Measurements from ENCODE around the gene C1orf146.
"Not testable (repeated sequence)": the region's sequence is repeated elsewhere in the genome, so short reads cannot be mapped to it uniquely, and the experiment has no call there.

Gene C1orf146, protein sequence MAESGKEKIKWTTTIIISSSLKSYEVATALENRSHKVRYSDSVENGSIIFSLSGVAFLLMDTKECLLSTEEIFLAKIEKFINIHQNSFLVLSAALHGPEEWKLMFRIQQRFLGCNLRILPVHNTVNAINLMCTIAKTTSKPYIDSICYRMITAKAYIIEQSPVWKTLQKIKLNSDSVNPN

DNA sequence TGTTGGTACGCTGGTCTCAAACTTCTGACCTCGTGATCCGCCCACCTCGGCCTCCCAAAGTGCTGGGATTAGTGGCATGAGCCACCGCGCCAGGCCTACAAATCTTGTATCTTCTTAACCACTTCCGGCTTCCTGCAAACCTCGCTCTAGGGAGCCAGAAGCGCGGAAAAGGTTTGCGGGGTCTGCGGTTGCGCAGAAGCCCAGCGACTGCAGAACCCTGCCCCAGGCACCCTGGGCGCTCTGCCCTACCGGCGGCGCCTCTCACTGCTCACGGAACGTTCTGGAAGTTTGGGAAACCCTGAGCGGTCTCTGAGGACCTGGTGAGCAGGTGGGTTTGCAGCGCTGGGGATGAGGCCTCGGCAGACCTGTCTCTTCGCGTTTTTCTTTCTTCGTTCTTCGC is at the start of gene C1orf146:
C1orf146 (plus strand) TSS at position 195 of the 400 bp plus-strand sequence. CDS start 13,506 bp downstream, outside the sequence.
- DNase-seq (ENCODE audit: low read depth in 2 of 2): no peak

DNA sequence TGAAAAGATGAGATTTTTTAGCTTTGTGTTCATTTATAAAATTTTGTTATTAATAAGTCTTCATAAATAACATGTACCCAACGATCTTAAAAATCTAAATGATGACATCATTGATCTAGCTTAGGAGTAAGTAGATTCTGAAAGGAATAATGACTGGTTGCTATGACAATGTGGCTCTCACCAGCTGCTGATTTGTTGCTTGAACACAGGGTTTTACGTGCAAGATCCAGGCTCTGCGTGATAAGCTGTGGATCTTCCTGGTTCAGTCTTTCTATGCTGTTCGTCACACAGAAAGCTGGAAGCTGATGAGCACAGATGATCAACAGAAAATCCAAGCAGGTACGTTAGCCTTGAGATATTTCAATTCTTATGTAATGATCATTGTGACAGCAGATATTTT is 49.1 kb upstream of the C1orf146 start:
- DNase-seq (ENCODE audit: low read depth in 2 of 2): no peak

DNA sequence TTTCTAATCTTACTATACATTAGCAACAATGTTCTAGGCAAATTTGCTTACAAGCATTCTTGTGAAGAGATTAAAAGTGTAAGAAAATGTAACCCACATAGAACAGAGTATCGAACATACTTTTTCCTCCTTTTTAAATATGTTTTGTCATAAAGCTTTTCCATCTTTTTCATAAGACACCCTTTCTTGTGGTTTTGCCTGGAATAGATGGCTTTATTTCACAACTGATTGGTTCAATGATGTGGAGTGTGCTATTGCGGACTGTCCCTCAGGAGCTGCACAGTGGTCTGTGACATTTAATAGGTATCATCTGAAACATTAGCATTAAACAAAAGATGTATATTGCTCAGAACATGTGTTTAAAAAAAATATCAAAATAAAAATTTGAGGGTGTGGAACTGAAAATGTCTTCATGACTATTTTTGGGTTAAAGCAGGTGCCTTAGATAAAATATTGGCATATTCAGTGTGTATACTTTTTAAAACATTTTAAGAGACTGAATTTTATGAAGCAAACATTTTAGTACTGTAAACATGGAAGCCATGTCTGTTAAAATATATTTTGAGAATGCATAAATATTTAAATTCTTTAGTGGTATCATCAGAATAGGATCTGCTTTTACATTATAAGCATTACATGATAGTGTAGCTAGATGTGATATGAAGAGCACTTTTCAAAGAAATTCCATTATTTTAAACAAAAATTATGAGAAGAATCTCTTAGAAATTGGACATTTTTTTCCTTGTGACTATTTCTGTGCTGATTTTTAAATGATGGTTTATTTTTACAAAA is 48.3 kb upstream of the C1orf146 start:
- DNase-seq (ENCODE audit: low read depth in 2 of 2): no peak

DNA sequence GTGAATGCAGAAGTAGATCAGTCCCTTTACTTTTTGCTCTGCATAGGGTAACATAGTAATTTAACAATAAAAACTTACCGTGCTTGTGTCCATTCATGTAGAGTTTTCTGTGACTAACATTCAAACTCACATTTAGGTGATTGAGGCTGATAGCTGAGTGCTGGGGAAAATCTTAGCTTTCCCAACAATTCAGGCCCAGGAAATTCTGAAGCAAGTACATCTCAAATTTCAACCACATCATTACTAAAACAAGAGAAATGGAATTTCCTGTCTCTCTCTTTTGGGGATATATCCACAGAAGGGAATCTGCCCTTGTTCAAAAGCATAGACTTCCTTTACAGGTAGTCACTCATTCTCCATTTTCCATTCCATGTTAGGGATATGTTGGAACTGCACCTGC is 33.1 kb upstream of the C1orf146 start:
- DNase-seq (ENCODE audit: low read depth in 2 of 2): no peak

DNA sequence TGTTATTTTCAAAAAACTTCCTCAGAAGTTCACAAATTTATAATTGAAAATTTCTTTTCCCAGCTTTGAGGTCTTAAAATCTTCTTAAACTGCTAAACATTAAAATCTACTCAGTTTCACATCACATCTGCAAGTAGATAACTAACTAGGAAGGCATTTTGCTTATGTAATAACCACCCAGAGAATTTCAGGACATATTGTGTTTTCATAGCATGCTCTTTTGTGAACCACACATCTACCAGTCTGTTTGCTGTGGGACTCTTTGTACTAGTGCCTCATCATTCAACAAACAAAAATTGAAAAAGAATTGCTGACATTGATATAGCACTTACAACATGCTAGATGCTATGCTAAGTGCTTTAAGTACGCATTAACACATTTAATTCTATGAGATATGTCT is 31.6 kb upstream of the C1orf146 start:
- DNase-seq (ENCODE audit: low read depth in 2 of 2): no peak

DNA sequence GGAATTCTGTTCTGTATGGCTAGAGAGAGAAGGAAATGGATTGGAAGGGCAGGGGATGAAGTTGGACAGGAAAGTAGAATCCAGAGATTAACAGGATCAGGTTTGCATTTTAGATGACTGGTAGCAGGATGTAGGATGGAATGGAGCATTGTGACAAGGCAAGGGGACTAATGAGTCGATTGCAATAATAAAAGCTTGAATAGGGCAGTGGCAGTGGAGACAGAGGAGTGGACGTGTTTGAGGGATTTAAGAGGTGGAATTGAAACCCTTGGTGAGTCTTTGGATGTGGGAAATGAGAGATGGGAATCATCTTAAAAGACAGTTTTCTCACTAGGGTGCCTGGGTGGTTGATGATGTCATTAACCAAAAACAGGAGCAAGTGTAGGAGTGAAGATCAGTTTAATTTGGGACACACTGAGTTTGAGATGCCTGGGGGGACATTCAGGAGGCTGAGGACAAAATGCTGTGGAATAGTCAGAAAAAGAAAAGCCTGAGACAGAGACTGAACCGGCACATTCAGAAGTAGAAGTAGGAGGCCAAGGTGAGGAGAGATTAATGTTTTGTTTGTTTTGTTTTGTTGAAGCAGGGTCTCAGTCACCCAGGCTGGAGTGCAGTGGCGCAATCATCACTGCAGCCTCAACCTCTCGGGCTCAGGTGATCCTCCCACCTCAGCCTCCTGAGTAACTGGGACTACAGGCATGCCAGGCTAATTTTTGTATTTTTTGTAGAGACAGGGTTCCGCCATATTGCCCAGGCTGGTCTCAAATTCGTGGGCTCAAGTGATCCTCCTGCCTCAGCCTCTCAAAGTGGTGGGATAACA is 29.1 kb upstream of the C1orf146 start:
- no peak for DNase-seq (ENCODE audit: low read depth in 2 of 2)

DNA sequence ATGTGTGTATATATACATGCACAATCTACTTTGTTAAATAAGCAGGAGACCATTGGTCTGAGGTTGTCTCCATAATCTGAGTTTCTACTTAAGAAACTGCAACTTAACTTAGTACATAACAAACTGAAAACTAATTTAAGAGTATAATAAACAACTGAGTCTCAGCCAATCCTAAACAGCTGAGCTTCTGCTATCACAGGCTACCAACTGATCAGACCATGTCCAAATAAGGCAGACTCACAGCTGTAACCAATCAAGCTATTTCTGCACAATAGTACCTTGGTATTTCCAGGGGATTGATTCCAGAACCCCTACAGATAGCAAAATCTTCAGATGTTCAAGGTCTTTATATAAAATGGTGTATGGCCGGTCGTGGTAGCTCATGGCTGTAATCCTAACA is 26.0 kb upstream of the C1orf146 start:
- DNase-seq (ENCODE audit: low read depth in 2 of 2): no peak

DNA sequence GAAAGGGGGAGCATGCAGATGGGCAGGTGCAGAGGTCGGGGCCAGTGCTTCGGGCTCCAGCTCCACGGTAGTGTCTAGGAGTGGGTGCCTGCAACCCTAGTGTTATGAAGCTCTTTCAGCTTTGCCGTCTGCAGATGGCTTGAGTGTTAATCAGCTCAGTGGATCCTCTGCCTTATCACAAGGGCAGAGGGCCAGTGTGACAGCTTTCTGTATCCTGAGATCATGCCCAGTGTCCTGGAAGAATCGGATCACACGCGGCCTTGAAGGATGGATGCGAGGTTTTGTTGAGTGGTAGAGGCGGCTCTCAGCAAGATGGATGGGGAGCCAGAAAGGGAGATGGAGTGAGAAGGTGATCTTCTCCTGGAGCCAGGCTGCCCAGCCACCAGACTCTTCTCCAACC is 25.5 kb upstream of the C1orf146 start:
- no peak for DNase-seq (ENCODE audit: low read depth in 2 of 2)

DNA sequence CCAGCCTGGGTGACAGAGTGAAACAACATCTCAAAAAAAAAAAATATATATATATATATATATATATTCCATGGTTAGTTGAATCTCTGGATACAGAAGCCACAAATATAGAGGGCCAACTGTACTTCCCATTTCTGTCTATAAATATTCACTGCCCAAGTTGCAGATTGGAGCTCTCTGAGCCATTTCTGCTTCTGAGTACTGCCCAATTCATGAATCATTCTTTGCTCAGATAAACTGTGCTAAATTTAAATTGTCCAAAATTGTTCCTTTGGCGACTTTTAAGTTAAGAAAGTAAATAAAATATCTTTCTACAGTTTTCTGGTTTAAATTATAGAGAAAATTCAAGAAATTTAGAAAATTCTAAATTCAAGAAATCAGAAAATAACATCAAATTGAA is 23.2 kb upstream of the C1orf146 start:
- no peak for DNase-seq (ENCODE audit: low read depth in 2 of 2)

DNA sequence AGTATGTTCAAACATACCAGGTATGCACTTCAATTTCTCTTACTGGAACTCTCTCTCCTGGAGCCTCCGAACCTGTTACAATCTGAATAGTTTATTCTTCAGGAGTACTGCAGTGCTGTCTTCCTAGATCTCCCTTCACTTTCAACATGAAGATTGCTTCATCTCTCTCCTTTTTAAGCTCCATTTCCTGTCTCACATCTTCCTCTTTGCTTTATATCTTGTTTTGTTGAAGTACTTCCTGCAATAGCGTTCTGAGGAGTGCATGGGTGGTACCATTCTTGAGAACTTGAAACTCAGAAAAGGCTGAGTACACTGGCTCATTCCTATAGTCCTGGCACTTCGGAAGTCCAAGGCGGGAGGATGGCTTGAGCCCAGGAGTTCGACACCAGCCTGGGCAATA is 15.7 kb upstream of the C1orf146 start:
- no peak for DNase-seq (ENCODE audit: low read depth in 2 of 2)

DNA sequence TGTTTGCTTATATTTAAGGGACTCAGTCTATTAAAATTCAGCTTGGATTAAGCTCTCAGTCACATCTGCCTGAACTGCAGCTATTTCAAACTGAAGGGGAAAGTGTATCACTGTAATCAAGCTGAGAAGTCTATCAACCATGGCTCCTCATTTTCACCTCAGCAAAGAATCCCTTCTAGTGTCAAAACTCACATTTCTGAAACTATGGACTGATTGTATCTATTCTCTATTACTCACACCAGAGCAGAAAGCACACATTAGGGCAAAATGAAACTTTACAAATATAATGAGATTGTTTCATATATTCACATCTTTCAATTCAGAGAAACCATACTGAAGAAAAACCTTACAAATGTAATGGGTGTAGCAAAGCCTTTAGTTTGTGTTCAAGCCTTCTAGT is 14.6 kb upstream of the C1orf146 start:
- no peak for DNase-seq (ENCODE audit: low read depth in 2 of 2)

DNA sequence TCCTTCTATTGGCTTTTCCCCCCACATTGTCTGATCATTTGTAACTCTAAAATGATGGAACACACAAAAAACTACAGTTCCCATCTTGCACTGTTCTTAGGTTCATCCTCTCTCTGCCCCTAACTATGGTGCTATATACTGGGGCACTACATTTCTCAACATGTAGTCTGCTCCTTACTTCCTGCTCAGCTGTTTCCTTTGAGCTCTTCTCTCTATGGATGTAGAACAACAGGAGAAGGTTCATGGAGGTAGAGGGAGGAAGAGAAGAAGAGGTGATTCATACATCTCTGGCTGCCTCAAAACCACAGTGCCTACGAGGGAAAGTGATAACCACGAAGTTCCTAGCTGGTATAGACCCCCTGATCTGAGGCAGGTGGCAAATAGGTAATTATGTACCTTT is 7.0 kb upstream of the C1orf146 start:
- DNase-seq (ENCODE audit: low read depth in 2 of 2): no peak

DNA sequence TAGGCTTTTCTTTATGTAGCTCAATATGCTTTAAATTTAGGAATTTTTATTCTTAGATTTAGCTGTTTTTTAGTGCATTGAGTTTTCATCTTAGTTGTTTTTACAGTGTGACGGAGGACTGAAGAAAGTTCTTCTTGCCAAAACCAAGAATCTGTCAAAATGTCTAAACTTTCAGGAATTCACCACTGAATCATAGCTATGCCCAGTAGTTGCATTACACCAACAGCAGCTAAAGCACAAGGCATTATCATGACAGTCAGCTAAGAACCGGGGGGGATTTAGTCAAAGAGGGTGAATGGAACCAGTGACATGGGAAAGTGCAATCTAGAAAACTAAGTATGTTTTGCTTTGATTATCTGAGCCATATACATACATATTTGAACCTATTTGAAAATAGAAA is 6.5 kb upstream of the C1orf146 start:
- no peak for DNase-seq (ENCODE audit: low read depth in 2 of 2)

DNA sequence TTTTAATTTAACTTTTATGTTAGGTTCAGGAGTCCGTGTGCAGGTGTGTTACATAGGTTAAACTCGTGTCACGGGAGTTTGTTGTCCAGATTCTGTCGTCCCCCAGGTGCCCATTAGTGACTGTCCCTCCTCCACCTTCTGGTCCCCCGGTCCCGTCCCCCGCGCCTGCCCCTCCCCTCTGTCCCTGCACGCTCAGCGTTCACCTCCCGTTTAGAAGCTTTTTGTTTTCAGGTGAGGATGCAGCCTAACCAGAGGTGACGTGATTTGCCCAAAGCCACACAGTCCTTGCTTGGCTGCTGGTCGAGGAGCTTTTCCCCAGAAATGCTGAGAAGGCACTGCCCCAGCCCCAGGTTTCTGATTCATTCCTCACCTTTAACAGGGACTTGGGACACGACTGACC is 844 bp downstream of the C1orf146 start:
- no peak for DNase-seq (ENCODE audit: low read depth in 2 of 2)

DNA sequence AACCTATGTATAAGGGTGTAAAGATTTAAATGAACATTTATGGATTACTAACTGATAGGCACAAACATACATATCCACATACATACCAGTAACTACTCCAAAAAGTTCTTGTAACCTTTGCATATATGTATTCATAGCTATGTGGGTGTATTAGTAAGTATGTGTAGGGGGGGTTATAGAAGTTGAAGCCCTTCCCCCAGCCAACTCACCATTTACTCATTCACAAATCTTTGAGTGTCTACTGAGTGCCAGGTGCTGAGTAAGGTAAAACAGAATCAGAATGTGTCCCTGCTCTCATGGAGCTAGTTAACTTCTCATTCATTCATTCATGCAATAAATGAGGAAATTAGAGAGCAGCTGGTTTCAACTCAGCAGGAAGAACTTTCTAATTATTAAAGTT is 1.3 kb downstream of the C1orf146 start:
- DNase-seq (ENCODE audit: low read depth in 2 of 2): no peak

DNA sequence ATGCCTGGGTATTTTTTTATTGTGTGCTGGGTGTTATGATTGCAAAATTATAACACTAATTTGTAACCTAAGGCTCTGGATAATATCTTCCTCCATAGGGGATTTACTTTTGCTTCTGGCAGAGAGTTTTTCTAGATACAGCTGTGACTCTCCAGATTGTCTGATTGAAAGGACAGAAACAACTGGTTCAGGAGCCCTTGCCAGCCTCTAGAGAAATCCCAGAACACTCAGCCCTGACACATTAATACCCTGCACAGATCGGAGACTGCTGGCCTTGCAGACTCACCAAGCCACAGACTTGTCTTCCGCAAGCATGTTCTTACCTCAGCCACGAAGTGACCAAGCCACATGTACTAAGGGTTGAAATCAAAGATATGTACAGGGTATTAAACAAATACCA is 10.7 kb downstream of the C1orf146 start:
- no peak for DNase-seq (ENCODE audit: low read depth in 2 of 2)

DNA sequence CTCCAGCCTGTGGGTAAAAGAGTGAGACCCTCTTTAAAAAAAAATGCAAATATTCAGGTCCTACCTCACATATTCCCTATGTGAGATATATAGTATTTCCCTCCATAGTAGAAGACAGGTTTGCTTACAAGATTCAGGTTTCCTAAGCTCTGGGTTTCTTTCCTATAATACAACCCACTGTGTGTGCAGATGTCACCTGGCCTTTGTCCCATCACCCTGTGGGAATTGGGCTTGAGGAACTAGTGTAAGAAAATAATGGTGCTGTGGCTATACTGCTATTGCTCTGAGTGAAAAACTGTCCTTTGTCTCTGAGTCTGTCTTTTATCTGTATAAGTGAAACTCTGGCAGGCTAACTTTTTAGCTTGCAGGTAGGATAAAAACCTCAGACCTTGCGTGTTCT is 13.0 kb downstream of the C1orf146 start:
- no peak for DNase-seq (ENCODE audit: low read depth in 2 of 2)

DNA sequence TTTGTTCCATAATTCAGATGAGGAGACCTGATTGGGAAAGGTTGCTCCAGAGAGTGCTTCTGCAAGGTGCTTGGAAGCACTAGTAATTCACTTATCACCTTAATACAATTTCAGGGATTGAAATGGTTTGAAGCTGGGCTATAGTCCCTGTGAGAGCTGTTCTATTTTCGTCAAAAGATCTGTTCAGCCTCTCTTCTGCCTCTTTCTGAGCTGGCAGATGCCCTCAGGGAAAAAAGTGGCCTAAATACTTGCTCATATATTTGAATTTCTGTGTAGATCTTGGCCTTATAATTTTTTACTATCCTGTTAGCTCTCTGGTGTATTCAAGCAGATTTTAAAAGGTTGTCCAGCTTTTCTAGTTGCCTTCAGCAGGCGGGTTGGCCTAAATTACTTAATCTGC is 22.3 kb downstream of the C1orf146 start:
- no peak for DNase-seq (ENCODE audit: low read depth in 2 of 2)

DNA sequence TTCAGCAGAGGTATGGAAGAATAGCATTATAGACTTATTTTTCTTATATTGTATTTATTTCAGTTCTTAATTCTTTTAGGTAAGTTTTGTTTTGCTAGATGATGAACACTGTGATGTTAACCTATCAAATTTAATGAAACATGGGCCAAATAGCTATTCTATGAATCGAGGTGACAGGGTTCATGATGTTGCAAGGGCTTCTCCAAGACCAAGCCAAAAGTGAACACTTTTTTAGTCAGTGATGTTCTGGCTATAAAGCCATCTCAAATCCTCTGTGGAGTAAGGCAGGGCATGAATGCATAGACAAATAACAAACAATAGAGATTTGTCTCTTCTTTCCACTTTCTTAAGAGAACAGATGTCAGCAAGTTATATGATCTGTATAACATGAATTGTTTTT is 26.7 kb downstream of the C1orf146 start:
- no peak for DNase-seq (ENCODE audit: low read depth in 2 of 2)

DNA sequence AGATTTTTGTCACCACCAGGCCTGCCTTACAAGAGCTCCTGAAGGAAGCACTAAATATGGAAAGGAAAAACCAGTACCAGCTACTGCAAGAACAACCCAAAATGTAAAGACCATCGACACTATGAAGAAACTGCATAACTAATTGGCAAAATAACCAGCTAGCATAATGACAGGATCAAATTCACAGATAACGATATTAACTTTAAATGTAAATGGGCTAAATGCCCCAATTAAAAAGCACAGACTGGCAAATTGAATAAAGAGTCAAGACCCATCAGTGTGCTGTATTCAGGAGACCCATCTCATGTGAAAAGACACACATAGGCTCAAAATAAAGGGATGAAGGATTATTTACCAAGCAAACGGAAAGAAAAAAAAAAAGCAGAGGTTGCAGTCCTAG is 37.0 kb downstream of the C1orf146 start:
- not testable (repeated sequence) for DNase-seq (ENCODE audit: low read depth in 2 of 2)

DNA sequence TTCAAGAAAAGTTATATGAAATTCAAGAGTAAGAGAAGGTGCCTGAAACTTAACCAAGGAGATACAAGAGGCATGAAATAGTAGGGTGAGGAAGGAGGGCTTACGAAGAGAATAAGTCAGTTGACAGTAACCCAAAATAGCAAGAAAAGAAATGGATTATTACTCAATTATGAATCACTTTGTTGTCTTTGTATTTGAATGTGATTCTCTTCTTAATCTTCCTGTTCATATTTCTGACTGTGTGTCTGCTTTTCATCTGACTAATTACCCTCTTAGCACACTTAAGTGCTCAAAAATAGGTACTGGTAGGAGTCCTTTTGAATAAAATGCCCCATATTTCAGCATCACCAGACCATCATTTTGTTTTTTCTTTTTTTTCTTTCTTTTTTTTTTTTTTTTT is 41.6 kb downstream of the C1orf146 start:
- no peak for DNase-seq (ENCODE audit: low read depth in 2 of 2)

DNA sequence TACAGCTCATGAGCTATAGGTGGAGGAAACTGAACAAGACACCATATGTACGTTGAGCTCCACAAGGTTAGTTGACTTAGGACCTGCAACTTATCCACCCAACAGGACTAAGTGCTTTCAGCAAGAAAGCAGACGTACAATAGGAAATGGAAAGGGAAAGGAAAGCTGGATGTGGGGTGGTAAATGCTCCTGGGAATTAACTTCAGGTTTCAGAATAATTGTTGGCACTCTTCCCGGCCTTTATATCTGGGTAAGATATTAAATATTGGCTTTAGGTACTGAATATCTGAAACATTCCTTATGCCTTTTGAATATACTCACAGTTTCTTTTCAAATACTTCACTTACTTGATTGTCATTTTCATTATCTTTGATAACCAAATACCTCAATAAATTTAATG is 44.8 kb downstream of the C1orf146 start:
- DNase-seq (ENCODE audit: low read depth in 2 of 2): no peak

DNA sequence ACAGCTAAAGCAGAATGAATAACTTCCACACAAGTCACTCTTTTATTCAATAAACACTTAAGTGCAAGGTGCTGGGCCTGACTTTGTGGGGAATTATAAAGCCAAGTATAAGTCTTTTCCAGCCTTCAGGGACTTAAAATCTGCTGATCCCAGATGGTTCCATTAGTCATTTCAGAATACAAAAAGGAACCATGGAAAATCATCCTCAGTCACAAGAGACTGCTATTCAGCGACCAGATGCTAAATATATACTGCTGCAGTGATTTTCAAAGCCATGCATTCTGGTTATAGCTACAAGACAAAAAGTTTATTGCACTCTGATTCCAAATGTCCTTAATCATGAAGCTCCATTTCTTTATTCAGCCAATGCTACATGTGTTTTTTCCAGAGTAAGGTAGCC is 55.3 kb downstream of the C1orf146 start:
- no peak for DNase-seq (ENCODE audit: low read depth in 2 of 2)

All from stimulated activated CD8-positive, alpha-beta memory T cell treated with anti-CD3 and anti-CD28 coated beads, Interleukin-2, amount 100 ng/mL, for 48 hours (primary cell).